SK-N-SH (cell line): ENCODE measurements around the gene ABHD17C. TPM values are rescaled to one million over a fixed set of nuclear protein-coding genes. Genes with fewer than 3 reads are reported as not detected.

Experiments used
- CTCF ChIA-PET: fragments of 300-600, 350-600 bp; formaldehyde crosslinking; extraction: SDS; loops from one replicate; lab custom pipeline; 2021; lab: Yijun Ruan, JAX
- POLR2A ChIA-PET: fragments of 350-600 bp; sonication (Branson Sonifier 250); formaldehyde crosslinking; extraction: SDS; loops from one replicate; lab custom pipeline; 2020; ENCODE audit warnings: antibody characterized with exemption, inconsistent platforms; lab: Yijun Ruan, JAX
- DNase-seq: peaks from one replicate; pipeline ENCODE4 v3.0.0; 2012
- H2AFZ ChIP-seq: fragments of 200-600 bp; sonication (generic); 2 replicates; pipeline ENCODE4 v1.8.1; 2016; ENCODE audit warnings: antibody characterized with exemption, mild to moderate bottlenecking, low read depth
- H3F3A ChIP-seq: fragments of 200-600 bp; sonication (generic); replicated peaks from 2 replicates; pipeline ENCODE3; 2016; ENCODE audit warnings: antibody characterized with exemption, mild to moderate bottlenecking; ENCODE audit not compliant: insufficient read depth
- H3K27ac ChIP-seq, 2 experiments: fragments of 200-500 bp in 1 of 2; fragments of 200-600 bp in 1 of 2; sonication (Bioruptor generic) in 1 of 2; sonication (generic), shearing (Covaris generic) in 1 of 2; 2 replicates each; pipeline versions ENCODE4 v1.5.1 to v1.6.1; 2014 to 2016; ENCODE audit warnings: low read depth in 2 of 2, inconsistent platforms in 1 of 2, low read length in 1 of 2, mild to moderate bottlenecking in 1 of 2, mixed read lengths in 1 of 2
- H3K27me3 ChIP-seq: fragments of 200-600 bp; sonication (generic), shearing (Covaris generic); 2 replicates; pipeline ENCODE4 v1.6.1; 2016; ENCODE audit warnings: mixed run types; ENCODE audit not compliant: insufficient read depth
- H3K36me3 ChIP-seq, 2 experiments: fragments of 200-500 bp in 1 of 2; fragments of 200-600 bp in 1 of 2; sonication (Bioruptor generic) in 1 of 2; sonication (generic) in 1 of 2; replicated peaks in 1 of 2; 2 replicates each; pipeline versions ENCODE3 to v1.5.1; 2014 to 2016; ENCODE audit warnings: low read length in 1 of 2, mild to moderate bottlenecking in 1 of 2; ENCODE audit not compliant: insufficient read depth in 2 of 2, control insufficient read depth in 1 of 2
- H3K4me1 ChIP-seq, 2 experiments: fragments of 200-500 bp in 1 of 2; fragments of 200-600 bp in 1 of 2; sonication (Bioruptor generic) in 1 of 2; sonication (generic), shearing (Covaris generic) in 1 of 2; 2 replicates each; pipeline versions ENCODE4 v1.5.1 to v1.6.1; 2014 to 2016; ENCODE audit warnings: low read depth in 1 of 2, low read length in 1 of 2, mixed run types in 1 of 2; ENCODE audit not compliant: insufficient read depth in 2 of 2, control insufficient read depth in 1 of 2
- H3K4me2 ChIP-seq: fragments of 200-600 bp; sonication (generic), shearing (Covaris generic); 2 replicates; pipeline ENCODE4 v1.6.1; 2017; ENCODE audit warnings: mixed run types
- H3K4me3 ChIP-seq, 2 experiments: fragments of 200-500 bp in 1 of 2; fragments of 200-600 bp in 1 of 2; sonication (Bioruptor generic) in 1 of 2; sonication (generic), shearing (Covaris generic) in 1 of 2; 2 replicates each; pipeline versions ENCODE4 v1.5.1 to v1.8.1; 2014 to 2016; ENCODE audit warnings: low read depth in 2 of 2, inconsistent platforms in 1 of 2, low read length in 1 of 2, mild to moderate bottlenecking in 1 of 2, mixed read lengths in 1 of 2, moderate library complexity in 1 of 2
- H3K79me2 ChIP-seq: fragments of 200-600 bp; sonication (generic); 2 replicates; pipeline ENCODE4 v1.8.1; 2017; ENCODE audit warnings: mild to moderate bottlenecking; ENCODE audit not compliant: insufficient read depth
- H3K9ac ChIP-seq: fragments of 200-600 bp; sonication (generic); 2 replicates; pipeline ENCODE4 v1.6.1; 2017; ENCODE audit warnings: mixed run types
- H3K9me2 ChIP-seq: fragments of 200-600 bp; sonication (generic); 2 replicates; pipeline ENCODE4 v1.6.1; 2017; ENCODE audit warnings: mixed run types
- H3K9me3 ChIP-seq: fragments of 200-600 bp; sonication (generic); 2 replicates; pipeline ENCODE4 v1.6.1; 2017; ENCODE audit warnings: mixed run types, mild to moderate bottlenecking, moderate library complexity
- H4K20me1 ChIP-seq: fragments of 200-600 bp; sonication (generic); 2 replicates; pipeline ENCODE4 v1.6.1; 2017; ENCODE audit warnings: mild to moderate bottlenecking, mixed run types; ENCODE audit not compliant: insufficient read depth
- CHD2 ChIP-seq: fragments of 150-350 bp; IDR thresholded peaks from 2 replicates; pipeline ENCODE4 v1.6.1; 2018; ENCODE audit warnings: low read length; ENCODE audit not compliant: partially characterized antibody
- CTCF ChIP-seq: fragments of 200-600 bp; sonication (generic); IDR thresholded peaks from 2 replicates; pipeline ENCODE4 v1.6.1; 2017; ENCODE audit warnings: antibody characterized with exemption, mild to moderate bottlenecking, moderate library complexity
- EP300 ChIP-seq, 2 experiments: IDR thresholded peaks; 2 replicates each; pipeline versions ENCODE4 v1.4.0 to v1.6.1; 2012; ENCODE audit warnings: borderline replicate concordance in 1 of 2, low read depth in 1 of 2, low read length in 1 of 2
- EZH2phosphoT487 ChIP-seq: fragments of 200-600 bp; sonication (generic); IDR thresholded peaks from 2 replicates; pipeline ENCODE4 v1.6.1; 2017; ENCODE audit warnings: low read depth, mixed run types, mild to moderate bottlenecking, antibody characterized with exemption, moderate library complexity, borderline replicate concordance
- FOXJ3 ChIP-seq: sonication (generic); formaldehyde crosslinking; IDR thresholded peaks from 2 replicates; pipeline ENCODE4 v1.5.1; 2020; ENCODE audit warnings: mild to moderate bottlenecking, missing genetic modification reagents
- MAX ChIP-seq: IDR thresholded peaks from 2 replicates; pipeline ENCODE4 v1.4.0; 2012; ENCODE audit warnings: low read depth
- NFIC ChIP-seq: IDR thresholded peaks from 2 replicates; pipeline ENCODE4 v1.4.0; 2012; ENCODE audit warnings: borderline replicate concordance
- NRF1 ChIP-seq: IDR thresholded peaks from 2 replicates; pipeline ENCODE4 v1.6.1; 2012; ENCODE audit warnings: low read depth, mild to moderate bottlenecking, low read length
- POLR2AphosphoS5 ChIP-seq: IDR thresholded peaks from 2 replicates; pipeline ENCODE4 v1.6.1; 2012; ENCODE audit warnings: low read depth, low read length
- RAD21 ChIP-seq: IDR thresholded peaks from 2 replicates; pipeline ENCODE4 v1.6.1; 2012; ENCODE audit warnings: mild to moderate bottlenecking, low read length
- SMC3 ChIP-seq: IDR thresholded peaks from 2 replicates; pipeline ENCODE4 v1.6.1; 2012; ENCODE audit warnings: low read depth, low read length, improper control_type of control experiment
- TAF1 ChIP-seq: IDR thresholded peaks from 2 replicates; pipeline ENCODE4 v1.6.1; 2012; ENCODE audit warnings: low read depth, mild to moderate bottlenecking, low read length, moderate library complexity, borderline replicate concordance
- TCF12 ChIP-seq: IDR thresholded peaks from 2 replicates; pipeline ENCODE4 v1.4.0; 2012
- USF1 ChIP-seq: IDR thresholded peaks from 2 replicates; pipeline ENCODE4 v1.4.0; 2012; ENCODE audit warnings: low read depth, borderline replicate concordance
- USF2 ChIP-seq: fragments of 150-350 bp; IDR thresholded peaks from 2 replicates; pipeline ENCODE4 v1.6.1; 2017; ENCODE audit warnings: antibody characterized with exemption, low read length, low read depth, borderline replicate concordance
- YY1 ChIP-seq: IDR thresholded peaks from 2 replicates; pipeline ENCODE4 v1.4.0; 2012; ENCODE audit warnings: low read depth, mild to moderate bottlenecking
- WGBS: methylation state at CpG from one replicate; pipeline ENCODE4 v1.1.6; 2017; ENCODE audit warnings: low lambda C conversion rate; 5-methylcytosine and 5-hydroxymethylcytosine counted together
- polyA plus RNA-seq, 3 experiments: library from polyadenylated mRNA; depleted of rRNA; stranded (reverse); fragments of >200 nt; gene quantifications; 2 replicates each; pipeline ENCODE4 v1.2.3, GENCODE V29; 2012

Gene ABHD17C
- polyA plus RNA-seq, 1 of the 3 experiments (the other 2 are of a cell fraction): 11.7 TPM

- H3K9me2 ChIP-seq: no peaks in the 10 kb centered on the region
- H3K79me2 ChIP-seq: no peaks in the 10 kb centered on the region
- H3K9me3 ChIP-seq: no peaks in the 10 kb centered on the region
- H3K4me1 ChIP-seq: no peaks in the 10 kb centered on the region
- H3F3A ChIP-seq: no peaks in the 10 kb centered on the region
- no peak overlapping the region for H2AFZ ChIP-seq
- CTCF ChIA-PET: interaction anchor here (0.8 to 1.5 kb wide), 3 partner anchors 12 to 115 kb away, joined by 3 to 5 read pairs (median 3); no protein-coding TSS in a partner anchor
- no peak for TF ChIP-seq MAX
- no peak for TF ChIP-seq EZH2phosphoT487
- TF ChIP-seq, all 33 proteins: peak for 0
- Histone ChIP-seq H3K27me3 (no peaks in the 10 kb centered on the region), H4K20me1 (no peaks in the 10 kb centered on the region), H3K27ac (no peak overlapping the region), H3K4me3 (no peak overlapping the region), H3K4me2 (no peak overlapping the region), H3K36me3 (no peaks in the 10 kb centered on the region), H3K9ac (no peak overlapping the region)
- POLR2A ChIA-PET: no interaction called here
- no peak for DNase-seq
- WGBS: 83% methylated on average over 7 of the region's 7 CpGs
Measured at GRCh38 chr15:80662757-80663553, 32.2 kb upstream of the ABHD17C start.

- ChIA-PET CTCF (interaction anchor here (1.6 kb wide), 1 partner anchor 209 kb away, joined by 4 read pairs; no protein-coding TSS in a partner anchor), POLR2A (no interaction called here)
- H3K27ac ChIP-seq: no peak overlapping the region
- no peaks in the 10 kb centered on the region for H3K36me3 ChIP-seq
- H3K27me3 ChIP-seq: no peaks in the 10 kb centered on the region
- no peak overlapping the region for H2AFZ ChIP-seq
- WGBS: 90% methylated on average over 2 of the region's 2 CpGs
- H3K4me2 ChIP-seq: no peak overlapping the region
- H3K4me3 ChIP-seq: no peak overlapping the region
- TF ChIP-seq EP300 (IDR thresholded peaks at IDR 0.05; ENCODE audit: borderline replicate concordance in 1 of 2, low read depth in 1 of 2, low read length in 1 of 2): no peak
- TF ChIP-seq USF1: no peak
- no peak for TF ChIP-seq NRF1
- TF ChIP-seq CTCF: no peak
- TF ChIP-seq USF2: no peak
- TF ChIP-seq NFIC: no peak
- no peak for TF ChIP-seq POLR2AphosphoS5
- no peak for TF ChIP-seq TCF12
- TF ChIP-seq YY1: no peak
- TF ChIP-seq SMC3: no peak
- TF ChIP-seq RAD21: no peak
- TF ChIP-seq TAF1: no peak
- no peak for TF ChIP-seq FOXJ3 (CRISPR knock-in tag)
- TF ChIP-seq CHD2: no peak
- H3K79me2 ChIP-seq: no peaks in the 10 kb centered on the region
- H3K9ac ChIP-seq: no peak overlapping the region
- no peaks in the 10 kb centered on the region for H4K20me1 ChIP-seq
- peaks cover 12% of the 10 kb centered on the region for H3F3A ChIP-seq
- H3K4me1 ChIP-seq: peaks cover 0 to 7% of the 10 kb centered on the region in 2 experiments; a peak in 1 of 4 replicates
- H3K9me3 ChIP-seq: no peaks in the 10 kb centered on the region
- no peaks in the 10 kb centered on the region for H3K9me2 ChIP-seq
- DNase-seq: no peak
Measured at GRCh38 chr15:80665151-80665550, 30.0 kb upstream of the ABHD17C start.
